CD4-positive, alpha-beta T cell treated with Interferon alpha-2 for 1 hour (primary cell): ENCODE data around the gene SYCE1.
"Not testable (repeated sequence)": the region's sequence is repeated elsewhere in the genome, so short reads cannot be mapped to it uniquely, and the experiment has no call there.

Experiments used
- DNase-seq, 2 donors: peaks; one replicate each; pipeline ENCODE4 v3.0.0-alpha.2; 2020 to 2022

Gene SYCE1

GRCh38 chr10:133555521-133555920, 9.9 kb downstream of the SYCE1 start:
- no peak for DNase-seq

DNA sequence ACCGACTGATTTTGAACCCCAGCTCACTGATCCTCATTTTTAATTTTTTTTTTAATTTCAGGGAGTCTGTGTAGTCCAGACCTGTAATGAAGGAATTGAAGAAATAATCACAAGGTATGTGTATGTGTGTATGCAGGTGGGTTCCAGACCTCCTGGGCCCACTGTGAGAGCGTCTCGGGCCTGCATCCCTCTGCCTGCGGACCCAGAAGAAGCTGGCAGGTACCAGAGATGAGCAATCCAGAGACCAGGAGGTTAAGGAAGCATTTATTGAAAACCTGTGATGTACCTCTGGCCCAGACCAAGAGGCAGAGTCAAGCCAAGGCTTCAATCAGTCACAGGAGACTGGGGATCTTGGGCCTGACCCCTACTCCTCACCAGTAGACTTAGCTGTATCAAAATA, 10.8 kb downstream of the SYCE1 start:
- DNase-seq = no peak

DNA sequence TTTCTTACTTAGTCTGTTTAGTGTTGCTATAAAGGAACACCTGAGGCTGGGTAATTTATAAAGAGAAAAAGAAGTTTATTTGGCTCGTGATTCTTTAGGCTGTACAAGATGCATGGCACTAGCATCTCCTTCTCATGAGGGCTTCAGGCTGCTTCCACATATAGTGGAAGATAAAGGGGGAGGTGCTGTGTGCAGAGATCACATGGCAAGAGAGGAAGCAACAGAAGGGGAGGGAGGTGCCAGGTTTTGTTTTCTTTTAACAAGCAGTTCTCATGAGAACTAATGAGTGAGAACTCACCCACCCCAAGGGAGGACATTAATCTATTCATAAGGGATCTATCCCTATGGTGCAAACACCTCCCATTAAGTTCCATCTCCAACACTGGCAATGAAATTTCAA, 20.9 kb downstream of the SYCE1 start:
- DNase-seq = no peak

DNA sequence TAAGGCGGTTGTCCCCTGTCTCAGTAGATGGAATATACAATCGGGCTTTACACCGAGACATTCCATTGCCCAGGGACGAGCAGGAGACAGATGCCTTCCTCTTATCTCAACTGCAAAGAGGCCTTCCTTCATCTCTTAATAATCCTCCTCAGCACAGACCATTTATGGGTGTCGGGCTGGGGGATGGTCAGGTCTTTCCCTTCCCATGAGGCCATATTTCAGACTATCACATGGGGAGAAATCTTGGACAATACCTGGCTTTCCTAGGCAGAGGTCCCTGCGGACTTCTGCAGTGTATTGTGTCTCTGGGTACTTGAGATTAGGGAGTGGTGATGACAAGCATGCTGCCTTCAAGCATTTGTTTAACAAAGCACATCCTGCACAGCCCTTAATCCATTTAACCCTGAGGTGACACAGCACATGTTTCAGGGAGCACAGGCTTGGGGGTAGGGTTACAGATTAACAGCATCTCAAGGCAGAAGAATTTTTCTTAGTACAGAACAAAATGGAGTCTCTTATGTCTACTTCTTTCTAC, 23.9 kb downstream of the SYCE1 start:
- not testable (repeated sequence) for DNase-seq

DNA sequence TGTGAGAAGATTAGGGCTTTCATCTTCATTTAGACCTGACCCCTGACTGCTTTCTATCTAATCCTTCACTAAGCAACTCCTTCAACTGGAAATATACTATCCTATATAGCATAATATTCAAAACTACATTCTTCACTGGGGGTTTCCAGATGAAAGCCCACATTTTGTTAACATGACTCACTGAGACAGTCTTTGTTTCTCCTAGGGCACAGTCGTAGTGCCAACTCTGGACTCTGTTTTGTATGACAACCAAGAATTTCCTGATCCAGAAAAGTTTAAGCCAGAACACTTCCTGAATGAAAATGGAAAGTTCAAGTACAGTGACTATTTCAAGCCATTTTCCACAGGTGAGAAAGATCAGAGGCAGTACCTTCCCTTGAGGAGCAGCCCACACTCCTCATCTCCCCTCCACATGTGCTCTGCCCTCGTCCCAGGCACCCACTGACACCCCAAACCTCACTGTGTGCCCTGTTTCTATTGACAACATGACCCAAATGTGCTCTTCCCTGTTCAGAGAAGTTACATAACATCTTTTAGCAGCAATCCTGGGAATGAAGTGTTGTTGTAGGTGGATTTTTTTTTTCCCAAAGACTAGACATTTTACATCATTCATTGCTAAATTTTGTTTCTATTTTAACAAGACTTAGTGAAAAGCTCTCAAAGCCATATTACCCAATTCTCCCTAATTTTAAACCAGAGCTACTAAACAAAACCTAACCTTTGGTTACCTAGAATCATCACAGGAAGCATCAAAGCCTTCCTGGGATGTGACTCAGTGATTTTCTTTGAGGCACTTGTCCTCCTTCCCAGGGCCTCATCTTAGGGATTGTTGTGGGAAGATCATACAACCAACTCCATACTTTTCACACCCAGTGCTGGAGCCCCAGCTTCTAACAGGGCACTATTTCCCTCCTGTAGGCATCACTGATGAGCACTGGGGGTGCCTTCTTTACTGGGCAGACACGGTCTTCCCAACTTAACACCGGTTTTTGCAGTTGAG, 27.5 kb downstream of the SYCE1 start:
- no peak for DNase-seq

GRCh38 chr10:133536198-133536597, 29.2 kb downstream of the SYCE1 start:
- DNase-seq = no peak

DNA sequence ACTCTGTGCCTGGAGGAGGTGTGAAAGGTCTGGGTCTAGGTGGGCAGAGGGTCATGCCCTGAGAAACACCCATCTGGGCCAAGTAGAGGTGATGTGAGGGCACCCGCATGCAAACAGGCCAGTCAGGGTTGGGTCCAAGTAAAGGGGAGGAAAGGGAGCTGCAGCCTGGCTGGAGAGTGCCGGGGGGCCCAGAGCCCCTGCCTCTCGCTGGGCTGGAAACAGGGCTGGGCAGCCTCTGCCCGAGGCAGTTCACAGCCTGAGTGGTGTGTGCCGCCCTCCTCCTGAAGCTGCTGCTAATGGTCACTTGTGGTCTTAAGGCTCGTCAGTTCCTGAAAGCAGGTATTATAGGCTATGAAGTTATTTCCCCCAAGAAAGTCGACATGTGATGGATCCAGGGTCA, 31.0 kb downstream of the SYCE1 start:
- DNase-seq = no peak

- no peak for DNase-seq
Observed at GRCh38 chr10:133532871-133533270, 32.5 kb downstream of the SYCE1 start.

- no peak for DNase-seq
Observed at GRCh38 chr10:133530506-133530905, 34.9 kb downstream of the SYCE1 start.

DNA sequence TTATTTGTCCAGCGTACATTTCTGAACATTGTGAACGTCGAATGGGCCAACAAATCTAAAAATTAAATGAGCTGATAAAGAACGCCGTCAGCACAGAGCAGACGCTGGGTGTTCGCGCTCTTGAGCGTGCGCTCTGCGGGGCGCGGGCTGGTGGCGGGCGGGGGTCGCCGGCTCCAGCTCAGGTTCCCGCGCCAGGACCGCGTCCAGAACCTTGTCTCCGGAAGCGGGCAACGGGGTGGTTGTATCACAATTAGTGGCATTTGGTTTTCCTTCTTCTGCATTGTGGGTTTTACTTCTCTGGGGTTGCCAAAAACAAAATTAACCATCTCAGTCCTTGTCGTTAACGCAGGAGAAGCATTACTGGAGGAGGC, 35.8 kb downstream of the SYCE1 start:
- no peak for DNase-seq

DNA sequence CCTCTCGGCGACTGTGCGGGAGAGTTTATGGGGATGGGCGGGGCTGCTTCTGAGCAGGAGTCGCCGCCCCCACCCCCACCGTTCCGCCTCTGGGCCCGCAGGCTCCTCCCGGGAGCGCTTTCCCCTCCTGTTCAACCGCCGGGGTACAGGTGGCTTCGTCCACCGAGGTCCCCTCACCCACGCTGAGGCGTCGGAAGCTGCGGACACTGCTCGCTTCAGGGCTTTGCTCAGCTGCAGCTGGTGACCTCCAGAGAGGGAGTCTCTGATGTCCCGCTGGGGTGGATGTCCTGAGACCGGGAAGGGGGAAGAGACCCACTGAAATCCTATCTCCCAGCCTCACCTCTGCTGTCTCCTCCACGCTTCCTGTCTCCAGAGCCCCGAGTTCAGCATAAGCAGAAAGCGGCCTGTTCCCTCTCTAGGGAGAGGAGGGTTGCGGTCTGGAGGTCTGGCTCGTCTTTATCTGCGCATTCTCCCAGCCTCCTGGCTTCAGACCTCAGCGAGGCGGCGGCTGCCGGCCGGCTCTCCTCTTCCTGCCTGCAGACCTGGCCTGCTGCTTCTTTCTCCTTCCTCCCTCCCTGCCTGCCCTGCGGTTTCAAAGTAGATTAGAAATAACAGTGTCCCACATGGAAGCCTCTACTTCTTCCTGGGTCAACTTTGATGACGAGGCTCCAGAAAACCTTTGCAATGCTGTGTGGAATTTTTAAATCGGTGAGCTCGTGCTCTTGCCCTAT, 36.4 kb downstream of the SYCE1 start:
- no peak for DNase-seq

- no peak for DNase-seq
Observed at GRCh38 chr10:133528296-133528844, 37.0 kb downstream of the SYCE1 start.

DNA sequence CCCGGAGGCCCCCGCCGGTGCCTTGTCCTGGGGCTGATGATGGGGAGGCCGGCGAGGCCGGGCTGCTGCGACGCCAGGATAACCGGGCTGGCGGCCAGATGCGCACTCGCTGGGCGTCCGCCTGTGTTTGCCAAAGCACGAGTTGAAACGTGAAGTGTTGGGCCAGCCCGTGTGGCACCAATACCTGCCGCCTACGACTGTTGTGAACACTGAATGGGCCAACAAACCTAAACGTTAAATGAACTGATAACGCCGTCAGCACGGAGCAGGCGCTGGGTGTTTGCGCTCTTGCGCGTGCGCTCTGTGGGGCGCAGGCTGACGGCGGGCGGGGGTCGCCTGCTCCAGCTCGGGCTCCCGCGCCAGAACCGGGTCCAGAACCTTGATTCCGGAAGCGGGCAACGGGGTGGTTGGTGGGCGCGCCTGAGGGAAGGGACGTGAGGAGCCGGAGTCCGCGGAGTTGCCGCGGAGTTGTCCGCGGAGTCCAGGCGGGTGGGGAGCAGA, 37.6 kb downstream of the SYCE1 start:
- no peak for DNase-seq

- DNase-seq = no peak
Observed at GRCh38 chr10:133526957-133527588, 38.3 kb downstream of the SYCE1 start, which contains the start of gene CYP2E1. Gene CYP2E1, plus strand, starts transcription at chr10:133527363. Its CDS starts 33 bp downstream, at chr10:133527396.

- DNase-seq = no peak
Observed at GRCh38 chr10:133525444-133525843, 39.9 kb downstream of the SYCE1 start.

DNA sequence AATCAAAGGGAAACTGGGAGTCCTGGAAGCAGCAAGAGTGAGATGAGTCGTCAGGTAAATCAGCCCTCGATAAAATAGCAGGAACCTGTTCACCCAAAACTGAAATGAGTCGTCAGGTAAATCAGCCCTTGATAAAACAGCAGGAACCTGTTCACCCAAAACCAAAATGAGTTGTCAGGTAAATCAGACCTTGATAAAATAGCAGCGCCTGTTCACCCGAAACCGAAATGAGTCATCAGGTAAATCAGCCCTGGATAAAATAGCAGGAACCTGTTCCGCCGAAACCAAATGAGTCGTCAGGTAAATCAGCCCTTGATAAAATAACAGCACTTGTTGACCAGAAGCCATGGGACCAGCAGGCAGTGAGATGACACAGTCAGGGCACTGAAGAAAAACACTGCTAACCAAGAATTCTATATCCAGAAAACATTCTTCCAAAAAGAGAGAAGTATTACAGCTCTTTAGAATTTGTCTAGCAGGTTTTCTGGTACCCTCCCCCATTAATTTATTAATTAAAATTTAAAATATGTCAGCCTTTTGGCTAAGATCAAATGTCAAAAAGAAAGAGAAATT, 41.7 kb downstream of the SYCE1 start:
- no peak for DNase-seq

GRCh38 chr10:133520193-133520738, 45.1 kb downstream of the SYCE1 start:
- peak; percentile 81 to 90 for DNase-seq

DNA sequence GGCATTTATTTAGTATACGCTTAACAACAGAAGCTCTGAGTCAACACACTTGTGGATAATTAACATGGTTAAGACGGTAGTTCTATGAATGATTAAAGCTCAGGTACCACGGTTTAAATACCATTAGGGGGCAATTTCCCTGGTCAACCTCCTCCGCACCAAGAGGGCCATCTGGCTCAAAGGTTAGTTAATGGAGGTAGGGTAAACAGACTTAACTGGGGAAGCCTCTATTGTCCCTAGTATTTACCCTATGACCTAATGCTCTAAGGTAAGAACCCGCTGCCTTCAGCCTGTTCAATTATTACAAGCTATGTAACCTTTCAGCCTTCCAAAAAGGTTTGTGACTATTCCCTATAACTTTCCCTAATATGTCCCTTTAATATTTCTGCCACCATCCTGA, 46.9 kb downstream of the SYCE1 start:
- not testable (repeated sequence) for DNase-seq

DNA sequence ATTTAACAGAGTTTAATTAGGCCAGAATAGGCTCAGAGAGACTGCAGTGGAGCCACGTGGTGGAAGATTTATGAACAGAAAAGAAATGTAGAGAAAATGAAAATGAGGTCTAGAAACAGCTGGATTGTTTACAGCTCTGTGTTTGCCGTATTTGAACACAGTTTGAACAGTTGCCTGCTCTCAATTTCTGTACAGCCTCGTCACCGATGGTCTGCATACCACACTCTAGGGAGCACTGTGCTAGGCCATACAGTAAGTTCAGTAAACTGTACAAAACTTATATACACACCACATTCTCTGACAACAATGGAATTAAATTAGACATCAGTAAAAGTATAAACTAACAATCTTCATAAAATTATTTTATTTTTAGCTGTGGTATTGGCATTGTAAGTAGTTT, 49.3 kb downstream of the SYCE1 start:
- DNase-seq = no peak

- DNase-seq = no peak
Observed at GRCh38 chr10:133515471-133515870, 49.9 kb downstream of the SYCE1 start.

GRCh38 chr10:133511907-133512528, 53.4 kb downstream of the SYCE1 start:
- no peak for DNase-seq
